Dendritic cell treated with granulocyte-macrophage colony-stimulating factor and Interleukin-4, amounts not matched to agents 40 ng/mL and 50 ng/mL, for 4 days (primary cell): ENCODE measurements around the gene MYL9.

Source experiments
- H3K27ac Mint-ChIP-seq: one replicate; pipeline ENCODE4 v1.8.0; 2022; ENCODE audit warnings: mild to moderate bottlenecking, mixed read lengths
- H3K27me3 Mint-ChIP-seq: one replicate; pipeline ENCODE4 v1.8.0; 2022; ENCODE audit warnings: mild to moderate bottlenecking, mixed read lengths
- H3K36me3 Mint-ChIP-seq: one replicate; pipeline ENCODE4 v1.8.0; 2022; ENCODE audit warnings: low read depth, mixed read lengths
- H3K4me1 Mint-ChIP-seq: one replicate; pipeline ENCODE4 v1.8.0; 2022; ENCODE audit warnings: low read depth, mixed read lengths
- H3K4me3 Mint-ChIP-seq: one replicate; pipeline ENCODE4 v1.8.0; 2022; ENCODE audit warnings: mild to moderate bottlenecking, moderate library complexity, mixed read lengths
- H3K9me3 Mint-ChIP-seq: one replicate; pipeline ENCODE4 v1.8.0; 2022; ENCODE audit warnings: mixed read lengths
- intact Hi-C: fragments of 100-400 bp; cut with micrococcal nuclease; formaldehyde crosslinking; loops from one replicate; pipeline ENCODE4 v1.15.0; 2022

The MYL9 gene

DNA sequence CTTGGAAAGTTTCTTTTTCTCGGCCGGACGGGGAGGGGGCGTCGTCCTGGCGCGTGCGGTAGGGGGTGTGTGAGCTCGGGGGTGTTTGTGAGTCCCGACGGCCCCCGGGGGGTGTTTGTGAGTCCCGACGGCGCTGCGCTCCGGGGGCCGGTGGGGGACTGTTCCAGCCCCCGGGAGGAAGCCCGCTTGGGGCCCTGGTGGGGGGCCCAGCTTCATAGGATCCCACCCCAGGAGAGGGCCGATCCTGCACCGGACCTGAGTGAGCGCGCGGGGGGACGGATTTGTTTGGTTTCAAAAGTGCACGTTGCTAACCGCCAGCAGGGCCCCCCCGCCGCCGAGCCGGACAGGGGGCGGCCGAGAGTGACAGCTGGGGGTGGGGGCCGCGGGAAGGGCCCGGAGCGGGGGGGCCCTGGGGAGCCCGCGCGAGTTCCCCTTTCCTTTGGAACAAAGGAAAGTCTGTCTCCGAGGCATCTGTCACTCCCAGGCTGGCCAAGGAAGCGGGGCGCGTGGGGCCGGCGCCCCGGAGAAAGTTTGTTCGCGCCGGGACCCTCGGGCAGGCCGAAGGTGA lies 32.6 kb downstream of the MYL9 start:
- Mint-ChIP-seq H3K9me3 (no peaks in the 10 kb centered on the region), H3K36me3 (peaks cover 12% of the 10 kb centered on the region), H3K27me3 (peaks cover 4% of the 10 kb centered on the region), H3K4me1 (peaks cover 33% of the 10 kb centered on the region), H3K27ac (peak overlapping the region; percentile 70), H3K4me3 (peak overlapping the region; percentile 78)
- intact Hi-C loops = loop anchor here (2.0 to 5.0 kb wide), 2 partner anchors 21 to 33 kb away; partner anchors contain the start of gene RAB5IF

DNA sequence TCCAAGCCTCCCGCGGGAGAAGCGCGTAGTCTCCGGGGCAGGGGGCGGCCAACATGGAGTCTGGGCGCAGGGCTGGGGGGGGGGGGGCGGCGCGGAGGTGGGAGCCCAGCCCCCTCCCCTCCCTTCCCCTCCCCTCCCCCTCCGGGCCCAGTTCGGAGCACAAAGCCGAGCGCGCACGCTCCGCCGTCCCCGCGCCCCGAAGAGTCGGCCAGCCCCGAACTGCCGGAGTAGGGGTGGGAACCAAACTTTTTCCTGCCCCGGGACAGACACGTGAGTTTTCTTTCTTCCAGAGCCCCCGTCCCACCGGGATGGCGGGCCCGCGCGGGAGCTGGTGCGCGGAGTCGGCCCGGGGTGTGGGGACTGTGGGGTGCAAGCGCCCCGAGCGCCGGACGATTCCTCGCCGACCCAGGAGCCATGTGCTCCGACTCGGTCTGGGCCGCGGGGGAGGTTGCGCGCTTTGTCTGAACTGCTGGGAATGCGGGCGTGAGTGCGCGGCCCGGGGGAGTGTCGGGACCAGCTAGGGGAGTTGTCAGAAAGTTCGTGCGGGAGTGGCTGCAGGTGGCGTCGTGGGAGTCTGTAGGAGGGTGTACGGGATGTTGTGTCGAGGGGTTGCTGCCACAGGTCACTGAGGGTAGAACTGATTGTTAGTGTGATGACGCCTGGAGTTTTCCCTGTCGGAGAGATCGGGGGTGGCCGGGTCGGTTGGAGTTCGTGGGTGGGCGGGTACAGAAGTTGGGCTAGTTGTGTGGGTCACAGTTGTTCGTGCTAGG lies 33.2 kb downstream of the MYL9 start:
- Mint-ChIP-seq H3K27ac (peak overlapping the region; percentile 70), H3K9me3 (no peaks in the 10 kb centered on the region), H3K27me3 (peaks cover 4% of the 10 kb centered on the region), H3K4me1 (peaks cover 33% of the 10 kb centered on the region), H3K4me3 (peak overlapping the region; percentile 83), H3K36me3 (peaks cover 19% of the 10 kb centered on the region)
- intact Hi-C loops = loop anchor here (2.0 to 5.0 kb wide), 2 partner anchors 20 to 33 kb away; partner anchors contain the start of gene RAB5IF

DNA sequence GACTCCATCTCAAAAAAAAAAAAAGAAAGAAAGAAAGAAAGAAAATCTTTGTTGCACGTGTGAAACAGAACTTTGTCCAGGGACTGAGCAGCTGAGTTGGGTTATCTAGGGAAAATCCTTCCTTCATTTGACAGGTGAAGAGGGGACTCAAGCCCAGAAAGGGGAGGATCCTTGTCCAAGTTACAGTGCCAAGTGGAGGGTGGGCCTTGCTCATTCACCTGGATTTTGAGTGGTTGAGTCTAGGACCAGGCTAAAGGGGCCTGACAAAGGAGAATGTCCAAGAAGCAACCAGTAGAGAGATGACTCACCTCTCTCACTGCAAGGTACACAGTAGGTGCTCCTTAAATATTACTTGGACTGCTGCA lies 34.7 kb downstream of the MYL9 start:
- Mint-ChIP-seq H3K4me1 (peaks cover 33% of the 10 kb centered on the region), H3K4me3 (no peak overlapping the region), H3K27me3 (no peaks in the 10 kb centered on the region), H3K9me3 (no peaks in the 10 kb centered on the region), H3K27ac (peak overlapping the region; percentile 70), H3K36me3 (peaks cover 34% of the 10 kb centered on the region)
- intact Hi-C loops = no loop called here

DNA sequence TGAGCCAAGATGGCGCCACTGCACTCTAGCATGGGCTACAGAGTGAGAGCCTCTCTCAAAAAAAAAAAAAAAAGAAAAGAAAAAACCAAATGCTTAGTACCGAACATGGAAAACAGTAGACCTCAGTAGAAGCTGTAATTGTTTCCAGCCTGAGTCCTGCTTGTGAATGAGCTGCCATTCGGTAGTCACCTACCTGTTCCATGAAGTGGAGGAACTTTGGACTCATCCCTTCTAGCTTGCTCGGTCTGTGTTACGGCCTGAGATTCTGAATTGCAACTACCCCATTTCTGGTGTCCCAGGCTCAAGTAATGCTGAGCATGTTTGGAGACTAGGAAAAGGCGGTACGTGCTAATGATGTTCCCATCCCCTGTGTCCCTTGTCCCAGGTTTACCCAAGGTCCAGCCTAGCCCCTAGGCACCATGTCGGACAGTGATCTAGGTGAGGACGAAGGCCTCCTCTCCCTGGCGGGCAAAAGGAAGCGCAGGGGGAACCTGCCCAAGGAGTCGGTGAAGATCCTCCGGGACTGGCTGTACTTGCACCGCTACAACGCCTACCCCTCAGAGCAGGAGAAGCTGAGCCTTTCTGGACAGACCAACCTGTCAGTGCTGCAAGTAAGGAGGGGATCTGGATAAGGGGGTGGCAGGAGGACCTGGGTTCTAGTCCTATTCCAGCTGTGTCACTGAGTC lies 37.2 kb downstream of the MYL9 start:
- no peaks in the 10 kb centered on the region for H3K27me3 Mint-ChIP-seq
- H3K4me1 Mint-ChIP-seq = peaks cover 18% of the 10 kb centered on the region
- H3K27ac Mint-ChIP-seq = no peak overlapping the region
- intact Hi-C loops = no loop called here
- H3K9me3 Mint-ChIP-seq = no peaks in the 10 kb centered on the region
- no peak overlapping the region for H3K4me3 Mint-ChIP-seq
- peaks cover 58% of the 10 kb centered on the region for H3K36me3 Mint-ChIP-seq

DNA sequence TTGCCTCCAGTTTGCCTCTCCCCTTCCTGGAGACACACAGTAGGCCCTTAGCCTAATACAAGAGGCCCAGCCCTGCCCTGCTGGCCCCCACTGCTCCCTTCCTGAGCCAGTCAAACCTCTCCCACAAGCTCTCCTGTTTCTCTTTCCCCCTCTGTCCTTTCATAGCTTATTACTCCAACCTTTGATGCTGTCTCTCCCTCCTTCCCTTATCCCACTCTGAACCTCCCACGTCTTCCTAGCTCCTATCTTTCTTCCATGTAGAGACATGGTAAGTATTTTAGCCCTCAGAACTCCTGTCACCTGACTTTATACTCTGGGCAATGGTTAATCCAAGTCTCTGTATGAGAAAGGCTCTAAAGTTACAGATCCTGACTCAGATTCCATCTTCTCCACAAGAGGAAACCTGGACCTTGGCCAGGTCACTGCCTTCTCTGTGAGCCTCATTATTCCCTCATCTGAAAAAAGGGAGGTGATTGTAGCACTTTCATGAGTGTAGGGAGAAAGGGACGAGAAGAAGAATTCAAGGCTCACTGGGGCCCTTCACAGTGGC lies 38.8 kb downstream of the MYL9 start:
- H3K4me1 Mint-ChIP-seq = peaks cover 12% of the 10 kb centered on the region
- intact Hi-C loops = no loop called here

DNA sequence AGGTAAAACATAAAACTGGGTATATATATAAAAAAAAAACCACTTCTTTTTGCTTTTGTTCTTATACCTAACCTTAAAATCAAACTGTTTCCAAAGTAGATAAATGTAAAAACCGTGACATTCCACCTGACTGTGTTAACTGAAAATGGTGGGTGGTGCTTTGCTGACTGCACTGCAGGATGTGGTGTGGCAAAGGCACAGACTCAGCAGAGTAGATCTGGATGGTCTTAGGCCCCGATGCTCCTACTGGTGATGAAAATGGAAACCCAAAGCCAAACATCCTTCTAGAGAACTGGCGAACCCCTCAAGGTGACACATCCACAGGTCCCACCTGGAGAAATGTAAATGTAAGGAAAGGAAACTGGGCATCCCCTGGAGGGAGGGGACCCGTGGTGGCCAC lies 41.0 kb downstream of the MYL9 start:
- Mint-ChIP-seq H3K36me3 (peaks cover 73% of the 10 kb centered on the region), H3K9me3 (no peaks in the 10 kb centered on the region), H3K4me3 (no peak overlapping the region), H3K4me1 (peaks cover 8% of the 10 kb centered on the region), H3K27ac (no peak overlapping the region), H3K27me3 (no peaks in the 10 kb centered on the region)
- intact Hi-C loops = no loop called here

More for the DNA sequence above, 38.8 kb downstream of the MYL9 start:
- Mint-ChIP-seq H3K27me3 (no peaks in the 10 kb centered on the region), H3K4me3 (no peak overlapping the region), H3K9me3 (no peaks in the 10 kb centered on the region), H3K36me3 (peaks cover 64% of the 10 kb centered on the region), H3K27ac (no peak overlapping the region)

DNA sequence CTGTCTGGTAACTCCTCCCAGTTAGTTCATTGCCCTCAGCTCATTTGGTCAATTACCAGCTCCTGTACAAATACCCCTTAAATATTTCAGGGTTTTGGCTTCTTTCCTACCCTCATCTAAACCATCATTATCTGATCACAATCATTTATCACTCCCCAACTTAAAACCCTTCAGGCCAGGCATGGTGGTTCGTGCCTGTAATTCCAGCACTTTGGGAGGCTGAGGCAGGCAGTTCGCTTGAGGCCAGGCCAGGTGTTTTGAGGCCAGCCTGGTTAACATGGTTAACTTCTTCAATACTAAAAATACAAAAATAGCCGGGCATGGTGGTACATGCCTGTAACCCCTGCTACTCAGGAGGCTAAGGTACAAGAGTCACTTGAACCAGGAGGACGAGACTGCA lies 41.5 kb downstream of the MYL9 start:
- peaks cover 77% of the 10 kb centered on the region for H3K36me3 Mint-ChIP-seq
- no peaks in the 10 kb centered on the region for H3K27me3 Mint-ChIP-seq
- H3K27ac Mint-ChIP-seq = no peak overlapping the region
- no peak overlapping the region for H3K4me3 Mint-ChIP-seq
- H3K9me3 Mint-ChIP-seq = no peaks in the 10 kb centered on the region
- intact Hi-C loops = no loop called here
- H3K4me1 Mint-ChIP-seq = peaks cover 13% of the 10 kb centered on the region

DNA sequence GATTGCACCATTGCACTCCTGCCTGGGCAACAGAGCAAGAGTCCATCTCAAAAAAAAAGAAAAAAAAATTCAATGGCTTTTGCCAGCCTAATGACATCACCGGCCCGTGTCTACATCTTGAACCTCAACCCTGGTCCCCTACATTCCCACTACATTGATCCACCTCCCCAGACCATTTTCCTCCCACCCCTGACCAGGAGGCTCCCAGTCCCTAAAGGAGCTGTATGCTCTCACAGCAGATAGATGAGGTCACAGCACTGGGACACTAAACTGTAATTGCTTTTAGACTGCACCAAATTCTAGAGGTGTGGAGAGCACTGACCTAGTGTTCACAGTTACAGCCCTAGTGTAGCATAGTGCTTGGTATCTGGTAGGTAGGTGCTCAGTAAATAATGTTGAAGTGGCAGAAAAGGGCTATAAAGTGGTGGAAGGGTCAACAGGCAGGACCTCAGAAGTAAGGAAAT lies 42.7 kb downstream of the MYL9 start:
- no peak overlapping the region for H3K4me3 Mint-ChIP-seq
- intact Hi-C loops = no loop called here
- H3K36me3 Mint-ChIP-seq = peaks cover 72% of the 10 kb centered on the region
- H3K4me1 Mint-ChIP-seq = peaks cover 21% of the 10 kb centered on the region
- no peaks in the 10 kb centered on the region for H3K9me3 Mint-ChIP-seq
- H3K27ac Mint-ChIP-seq = no peak overlapping the region
- no peaks in the 10 kb centered on the region for H3K27me3 Mint-ChIP-seq

DNA sequence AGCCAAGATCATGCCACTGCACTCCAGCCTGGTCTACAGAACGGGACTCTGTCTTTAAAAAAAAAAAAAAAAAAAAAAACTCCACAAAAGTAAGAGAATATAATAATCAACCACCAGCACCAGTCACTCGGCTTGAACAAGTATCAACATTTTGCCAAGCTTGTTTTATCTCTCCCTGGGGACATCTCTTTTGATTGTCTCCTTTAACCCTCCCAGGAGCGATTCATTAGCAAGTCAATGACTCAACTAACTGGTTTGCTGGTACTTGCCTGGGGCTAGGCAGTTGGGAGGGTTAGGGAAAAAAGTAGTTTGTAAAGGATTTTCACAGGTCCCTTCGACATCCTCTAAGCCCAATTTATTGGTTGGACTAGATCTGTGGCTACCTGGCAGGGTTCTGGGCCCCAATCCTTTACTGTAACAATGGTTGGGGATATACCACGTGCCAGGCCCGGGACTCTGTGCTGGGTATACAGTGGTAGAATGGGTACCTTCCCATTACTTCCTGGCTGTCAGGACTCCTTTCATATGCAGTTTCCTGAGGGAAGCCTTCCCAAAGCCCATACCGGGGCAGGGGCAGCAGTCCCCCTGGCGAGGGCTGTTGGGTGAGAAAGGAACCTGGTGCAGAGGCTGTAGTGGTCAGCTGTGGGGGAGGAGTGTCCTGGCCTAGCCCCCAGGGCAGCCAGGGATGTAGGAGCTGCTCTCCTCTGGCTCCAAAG lies 44.2 kb downstream of the MYL9 start:
- Mint-ChIP-seq H3K36me3 (peaks cover 72% of the 10 kb centered on the region), H3K4me3 (no peak overlapping the region), H3K4me1 (peaks cover 21% of the 10 kb centered on the region), H3K27ac (no peak overlapping the region), H3K9me3 (no peaks in the 10 kb centered on the region), H3K27me3 (no peaks in the 10 kb centered on the region)
- intact Hi-C loops = no loop called here

DNA sequence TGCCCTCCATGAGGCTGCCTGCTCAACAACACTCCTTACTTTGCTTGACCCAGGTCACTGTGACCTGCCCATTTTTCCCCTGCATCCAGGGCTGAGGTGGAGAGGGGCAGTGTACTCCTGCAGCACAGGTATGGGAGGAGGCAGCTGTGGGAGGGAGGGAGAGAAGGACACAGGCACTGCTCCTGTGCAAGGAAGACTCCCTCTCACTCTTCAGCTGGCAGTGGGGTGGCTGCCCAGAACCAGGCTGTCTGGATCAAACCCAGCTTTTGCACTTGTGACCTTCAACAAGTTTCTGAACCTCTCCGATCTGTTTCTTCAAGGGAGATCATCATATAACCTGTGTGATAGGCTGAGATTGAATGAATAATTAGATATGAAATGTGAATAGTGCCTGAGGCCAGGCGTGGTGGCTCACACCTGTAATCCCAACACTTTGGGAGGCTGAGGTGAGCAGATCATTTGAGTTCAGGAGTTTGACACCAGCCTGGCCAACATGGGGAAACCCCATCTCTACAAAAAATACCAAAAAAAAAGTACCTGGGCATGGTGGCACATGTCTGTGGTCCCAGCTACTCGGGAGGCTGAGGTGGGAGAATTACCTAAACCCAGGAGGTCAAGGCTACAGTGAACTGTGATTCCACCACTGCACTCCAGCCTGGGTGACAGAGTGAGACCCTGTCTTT lies 46.2 kb downstream of the MYL9 start:
- H3K4me3 Mint-ChIP-seq = no peak overlapping the region

DNA sequence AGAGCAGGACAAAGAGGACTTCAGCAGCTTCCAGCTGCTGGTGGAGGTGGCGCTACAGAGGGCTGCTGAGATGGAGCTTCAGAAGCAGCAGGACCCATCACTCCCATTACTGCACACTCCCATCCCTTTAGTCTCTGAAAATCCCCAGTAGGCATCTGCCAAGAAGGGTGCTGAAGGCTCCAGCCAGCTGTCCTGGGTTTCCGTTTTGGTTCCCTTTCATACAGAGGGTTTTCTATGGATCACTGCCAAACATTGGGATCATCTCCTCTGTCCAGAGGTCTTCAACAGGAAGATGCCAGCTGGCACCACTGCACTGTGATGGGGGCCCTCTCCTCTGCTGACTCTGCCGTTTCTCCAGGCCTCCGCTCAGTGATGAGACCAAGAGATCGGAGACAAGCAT lies 50.0 kb downstream of the MYL9 start:
- Mint-ChIP-seq H3K27ac (no peak overlapping the region), H3K4me3 (no peak overlapping the region), H3K9me3 (no peaks in the 10 kb centered on the region), H3K27me3 (no peaks in the 10 kb centered on the region), H3K36me3 (peaks cover 53% of the 10 kb centered on the region), H3K4me1 (peaks cover 71% of the 10 kb centered on the region)
- intact Hi-C loops = no loop called here

More for the DNA sequence above, 46.2 kb downstream of the MYL9 start:
- peaks cover 36% of the 10 kb centered on the region for H3K4me1 Mint-ChIP-seq
- H3K9me3 Mint-ChIP-seq = no peaks in the 10 kb centered on the region
- intact Hi-C loops = no loop called here
- peak overlapping the region; percentile 55 for H3K27ac Mint-ChIP-seq
- peaks cover 71% of the 10 kb centered on the region for H3K36me3 Mint-ChIP-seq
- no peaks in the 10 kb centered on the region for H3K27me3 Mint-ChIP-seq

DNA sequence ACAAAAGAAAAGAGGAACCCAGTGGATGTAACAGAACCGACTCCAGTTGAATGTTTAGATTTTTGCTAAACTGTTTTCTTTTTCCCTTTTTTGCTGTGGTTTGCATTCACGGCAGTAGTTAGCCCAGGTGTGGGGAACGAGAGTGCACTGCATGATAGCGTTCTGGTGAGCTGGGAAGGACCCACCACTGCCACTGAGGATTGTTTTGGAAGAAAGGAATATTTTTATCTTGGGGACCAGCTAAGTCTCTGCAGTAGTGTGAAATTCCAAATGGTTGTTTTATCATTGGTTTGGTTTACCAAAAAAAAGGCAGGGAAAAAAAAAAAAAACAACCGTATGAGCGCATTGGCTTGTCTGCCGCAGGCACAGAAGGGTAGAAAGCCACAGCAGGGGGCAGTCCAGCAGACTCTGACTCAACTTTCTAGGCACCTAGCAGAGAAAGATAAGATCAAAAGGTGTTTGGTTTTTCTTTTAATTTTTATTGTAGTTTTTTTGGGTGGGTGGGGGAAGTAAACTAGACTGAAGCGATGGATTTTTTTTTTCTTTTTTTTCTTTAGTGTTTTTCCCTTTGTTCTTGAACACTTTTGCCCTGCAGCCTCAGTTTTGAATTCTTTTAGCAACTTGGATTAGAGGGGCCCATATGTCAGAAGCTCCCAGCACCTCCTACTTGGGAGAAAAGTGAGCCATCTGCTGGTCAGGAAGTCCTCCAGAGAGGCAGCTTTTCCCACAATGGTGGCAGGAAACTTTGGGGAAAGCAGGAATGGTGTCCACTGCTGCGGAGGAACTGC lies 50.7 kb downstream of the MYL9 start:
- Mint-ChIP-seq H3K9me3 (no peaks in the 10 kb centered on the region), H3K4me1 (peaks cover 67% of the 10 kb centered on the region), H3K36me3 (peaks cover 48% of the 10 kb centered on the region), H3K27ac (peak overlapping the region; percentile 61), H3K27me3 (no peaks in the 10 kb centered on the region), H3K4me3 (no peak overlapping the region)
- intact Hi-C loops = no loop called here
